HG03135 (cell line): ENCODE data around the gene STARD10.
A peak's percentile ranks its signal among the peaks of the same experiment; 100 is the strongest.
"Not testable (repeated sequence)": the region's sequence is repeated elsewhere in the genome, so short reads cannot be mapped to it uniquely, and the experiment has no call there.

ENCODE experiments used
- ATAC-seq: cut with Tn5 transposase; IDR thresholded peaks from one replicate; pipeline ENCODE4 v1.9.1; 2021; ENCODE audit warnings: mild to moderate bottlenecking, moderate library complexity; ENCODE audit not compliant: unreplicated experiment

The STARD10 gene

DNA sequence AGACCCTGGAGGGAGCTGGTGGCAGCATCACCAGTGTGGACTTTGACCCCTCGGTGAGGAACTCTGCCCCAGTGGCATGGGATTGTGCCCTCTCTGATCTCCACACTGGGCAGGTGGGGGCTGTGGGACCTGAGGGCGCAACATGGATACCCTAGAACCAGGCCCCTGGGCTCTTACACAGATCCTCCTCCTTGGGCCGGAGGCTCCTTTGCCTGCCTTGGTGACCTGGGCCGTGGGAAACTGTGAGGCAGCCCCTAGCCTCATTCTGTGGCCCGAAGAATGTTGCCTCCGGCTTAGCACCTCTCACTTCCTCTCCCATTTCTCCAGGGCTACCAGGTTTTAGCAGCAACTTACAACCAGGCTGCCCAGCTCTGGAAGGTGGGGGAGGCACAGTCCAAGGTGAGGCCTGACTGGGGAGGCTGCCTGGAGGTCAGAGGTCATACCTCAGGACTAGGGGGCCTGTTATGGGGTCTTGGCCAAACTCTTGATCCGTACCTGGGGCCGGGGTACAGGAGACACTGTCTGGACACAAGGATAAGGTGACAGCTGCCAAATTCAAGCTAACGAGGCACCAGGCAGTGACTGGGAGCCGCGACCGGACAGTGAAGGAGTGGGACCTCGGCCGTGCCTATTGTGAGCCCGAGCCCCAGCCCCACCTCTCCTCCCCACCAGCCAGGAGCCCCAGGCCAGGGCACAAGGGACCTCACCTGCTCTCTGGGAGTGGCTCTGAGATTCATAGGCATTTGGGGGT is 32.5 kb upstream of the STARD10 start:
- ATAC-seq = no peak

DNA sequence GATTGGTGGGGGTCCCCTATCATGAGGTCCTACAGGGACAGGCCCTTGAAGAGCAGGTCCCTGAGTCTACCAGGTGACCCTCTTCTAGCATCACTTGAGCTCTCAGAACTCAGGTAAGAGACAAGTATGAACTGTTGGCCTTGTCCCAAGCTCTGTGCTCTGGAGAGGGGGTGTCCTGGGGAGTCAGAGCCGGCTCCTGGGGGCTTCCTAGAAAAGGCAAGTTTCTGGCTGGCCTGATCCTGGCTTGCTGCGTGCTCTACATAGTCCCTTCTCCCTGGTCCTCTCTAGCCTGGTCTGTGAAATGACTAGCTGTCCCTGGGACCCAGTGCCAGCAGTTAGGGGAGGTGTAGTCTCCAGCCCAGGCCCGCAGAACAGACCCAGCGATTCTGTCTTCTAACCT is 31.8 kb upstream of the STARD10 start:
- ATAC-seq = no peak

DNA sequence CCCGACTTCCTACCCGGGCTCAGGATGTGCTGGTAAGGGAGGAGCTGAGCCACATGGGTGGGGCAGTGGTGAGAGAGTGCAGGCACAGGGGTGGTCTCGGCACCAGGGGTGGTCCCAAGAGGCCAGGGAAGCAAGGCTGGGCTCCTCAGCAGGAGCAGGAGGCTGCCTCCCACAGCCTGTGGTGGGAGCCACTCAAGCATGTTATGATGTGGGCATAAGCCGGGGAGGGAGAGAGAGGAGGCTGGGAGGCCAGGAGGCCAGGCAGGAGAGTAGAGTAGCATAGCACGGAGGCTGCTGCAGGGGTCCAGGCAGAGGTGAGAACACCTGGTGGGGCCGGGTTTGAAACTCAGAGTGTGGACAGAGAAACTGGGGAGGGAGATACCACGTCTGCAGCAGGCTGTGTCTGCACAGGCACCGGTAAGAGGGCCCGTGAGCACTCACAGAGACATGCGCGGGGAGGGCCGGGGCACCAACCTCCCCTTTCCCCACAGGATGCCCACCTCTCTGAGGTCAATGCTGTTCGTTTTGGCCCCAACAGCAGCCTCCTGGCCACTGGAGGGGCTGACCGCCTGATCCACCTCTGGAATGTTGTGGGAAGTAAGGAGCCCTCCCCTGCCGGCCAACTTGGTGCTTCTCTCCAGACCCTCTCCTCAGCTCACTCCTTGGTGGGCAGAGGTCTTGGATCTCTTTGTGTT is 31.1 kb upstream of the STARD10 start:
- ATAC-seq = no peak

GRCh38 chr11:72824020-72824419 is 30.2 kb upstream of the STARD10 start:
- ATAC-seq = no peak

GRCh38 chr11:72823105-72823804 is 29.4 kb upstream of the STARD10 start:
- no peak for ATAC-seq

- no peak for ATAC-seq
These were observed 28.3 kb upstream of the STARD10 start for GRCh38 chr11:72821920-72822799.

DNA sequence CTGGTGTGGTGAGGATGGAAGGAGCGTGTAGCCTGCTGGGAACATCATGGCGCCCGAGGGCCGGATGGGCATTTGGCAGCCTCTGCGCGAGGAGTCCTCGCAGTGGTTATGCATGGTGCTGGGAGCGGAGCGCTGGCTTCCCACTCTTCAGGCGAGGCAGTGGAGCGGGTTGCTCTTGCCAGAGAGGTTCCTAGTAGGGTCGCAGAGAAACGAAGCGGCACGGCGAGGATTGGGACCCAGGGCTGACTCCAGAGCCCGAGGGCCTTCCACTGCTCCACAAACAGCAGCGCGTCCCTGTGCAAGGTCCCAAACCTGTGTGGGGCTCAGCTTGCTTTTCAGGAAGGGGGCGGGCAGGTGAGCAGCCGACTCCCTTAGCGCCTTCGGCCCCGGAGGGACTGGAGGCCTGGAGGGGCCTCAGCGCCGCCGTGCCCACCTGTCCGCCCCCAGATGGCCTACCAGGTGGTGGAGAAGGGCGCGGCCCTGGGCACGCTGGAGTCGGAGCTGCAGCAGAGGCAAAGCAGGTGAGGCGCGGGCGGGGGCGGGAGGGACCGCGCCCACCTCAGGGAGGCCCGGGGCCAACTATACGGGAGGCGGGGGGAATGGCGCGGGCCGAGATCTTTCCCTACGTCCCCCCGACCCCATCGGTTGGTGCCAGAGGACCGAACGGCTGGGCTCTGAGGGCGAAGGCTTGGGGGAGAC is 27.5 kb upstream of the STARD10 start:
- no peak for ATAC-seq

DNA sequence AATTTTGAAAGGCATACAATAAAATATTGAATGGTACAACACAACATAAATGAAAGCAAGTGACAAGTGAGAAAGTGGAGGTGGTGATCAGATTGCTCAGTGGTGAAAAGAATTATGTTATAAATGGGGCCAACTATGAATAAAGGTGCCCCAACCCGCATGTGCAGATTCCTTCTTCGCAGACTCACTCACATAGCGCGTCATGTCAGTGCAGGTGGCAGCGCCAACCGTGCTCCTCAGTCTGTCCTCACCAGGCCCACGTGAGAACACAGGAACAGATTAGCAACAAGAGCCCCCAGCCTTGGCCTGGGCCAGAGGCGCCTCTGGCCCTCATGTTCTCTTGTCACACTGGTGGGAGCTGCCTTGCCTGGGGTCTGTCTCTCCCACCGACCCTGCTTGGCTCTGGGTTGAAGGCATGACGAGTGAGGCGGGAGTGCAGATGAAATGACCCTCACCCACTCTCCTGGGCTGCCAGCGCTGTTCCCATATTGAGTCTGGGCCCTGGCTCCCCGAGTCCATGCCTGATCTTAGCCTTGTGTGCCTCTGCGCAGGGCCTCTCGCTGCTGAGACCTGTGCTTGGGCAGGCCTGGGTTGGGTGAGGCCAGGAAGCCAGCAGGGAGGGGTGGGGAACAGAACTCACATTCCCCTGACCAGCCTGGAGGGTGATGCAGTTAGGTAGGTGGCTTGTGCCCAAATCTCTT is 26.7 kb upstream of the STARD10 start:
- ATAC-seq = no peak

DNA sequence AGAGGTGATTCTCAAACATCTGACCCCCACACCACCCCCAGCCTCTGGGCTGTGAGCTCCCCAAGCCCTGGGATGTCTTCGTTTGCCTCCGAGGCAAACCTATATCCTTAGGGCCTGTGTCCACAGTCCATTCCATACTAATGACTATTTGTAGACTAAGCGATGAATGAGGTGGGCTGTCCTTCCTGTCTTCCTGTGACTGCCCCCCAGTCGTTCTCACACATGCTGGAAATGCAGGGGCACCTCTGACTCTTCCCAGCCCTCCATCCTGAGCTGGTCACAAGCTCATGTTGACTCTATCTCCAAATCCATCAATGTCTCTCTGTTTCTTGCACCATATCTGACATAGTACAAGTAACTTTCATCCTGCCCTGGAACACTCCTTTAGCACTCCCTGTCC is 25.1 kb upstream of the STARD10 start:
- ATAC-seq = no peak

DNA sequence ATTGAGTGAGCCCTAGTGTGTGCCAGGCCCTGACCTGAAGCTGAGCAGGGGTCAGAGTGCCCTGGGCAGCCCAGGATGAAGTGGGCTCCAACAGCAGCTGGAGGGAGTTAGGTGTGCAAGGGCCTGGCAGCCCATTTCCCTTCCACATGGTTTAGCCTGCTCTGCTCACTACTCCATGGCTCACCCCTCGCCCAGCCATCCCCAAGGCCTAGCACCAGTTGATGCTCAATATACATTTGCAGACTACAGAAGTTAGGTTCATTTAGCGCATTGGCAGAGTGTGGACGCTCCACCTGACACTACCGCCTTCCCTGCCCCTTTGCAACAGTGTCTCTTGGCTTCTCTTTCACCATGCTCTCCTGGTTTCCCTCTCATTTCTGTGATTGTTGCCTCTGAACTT is 24.1 kb upstream of the STARD10 start:
- no peak for ATAC-seq

DNA sequence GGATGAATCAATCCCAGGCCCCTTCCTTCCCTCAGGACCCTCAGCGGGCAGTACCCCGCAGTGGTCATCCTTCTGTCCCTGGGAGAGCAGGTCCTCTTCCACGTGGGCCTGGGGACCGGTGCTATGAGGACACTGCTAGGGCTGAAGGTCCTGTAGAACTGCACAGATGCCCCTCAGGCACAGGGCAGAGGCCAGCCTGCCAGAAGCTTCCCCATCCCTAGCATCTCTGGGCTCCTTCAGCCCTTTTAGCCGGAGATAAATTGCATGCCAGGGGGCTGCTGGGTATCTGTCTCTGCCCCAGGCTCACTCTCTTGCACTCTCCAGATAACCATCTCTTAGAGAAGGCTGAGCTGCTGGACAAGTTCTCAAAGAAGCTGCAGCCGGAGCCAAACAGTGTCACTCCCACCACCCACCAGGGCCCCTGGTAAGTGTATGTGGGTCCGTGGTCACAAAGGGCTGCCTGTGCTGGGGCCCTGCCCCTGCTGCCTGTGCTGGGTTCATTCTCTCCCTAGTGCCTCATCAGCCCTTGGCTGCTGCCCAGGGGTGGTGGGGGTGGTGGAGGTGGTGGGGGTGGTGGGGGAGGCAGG is 22.6 kb upstream of the STARD10 start:
- no peak for ATAC-seq

- no peak for ATAC-seq
These were observed 21.3 kb upstream of the STARD10 start for GRCh38 chr11:72815110-72815618.

DNA sequence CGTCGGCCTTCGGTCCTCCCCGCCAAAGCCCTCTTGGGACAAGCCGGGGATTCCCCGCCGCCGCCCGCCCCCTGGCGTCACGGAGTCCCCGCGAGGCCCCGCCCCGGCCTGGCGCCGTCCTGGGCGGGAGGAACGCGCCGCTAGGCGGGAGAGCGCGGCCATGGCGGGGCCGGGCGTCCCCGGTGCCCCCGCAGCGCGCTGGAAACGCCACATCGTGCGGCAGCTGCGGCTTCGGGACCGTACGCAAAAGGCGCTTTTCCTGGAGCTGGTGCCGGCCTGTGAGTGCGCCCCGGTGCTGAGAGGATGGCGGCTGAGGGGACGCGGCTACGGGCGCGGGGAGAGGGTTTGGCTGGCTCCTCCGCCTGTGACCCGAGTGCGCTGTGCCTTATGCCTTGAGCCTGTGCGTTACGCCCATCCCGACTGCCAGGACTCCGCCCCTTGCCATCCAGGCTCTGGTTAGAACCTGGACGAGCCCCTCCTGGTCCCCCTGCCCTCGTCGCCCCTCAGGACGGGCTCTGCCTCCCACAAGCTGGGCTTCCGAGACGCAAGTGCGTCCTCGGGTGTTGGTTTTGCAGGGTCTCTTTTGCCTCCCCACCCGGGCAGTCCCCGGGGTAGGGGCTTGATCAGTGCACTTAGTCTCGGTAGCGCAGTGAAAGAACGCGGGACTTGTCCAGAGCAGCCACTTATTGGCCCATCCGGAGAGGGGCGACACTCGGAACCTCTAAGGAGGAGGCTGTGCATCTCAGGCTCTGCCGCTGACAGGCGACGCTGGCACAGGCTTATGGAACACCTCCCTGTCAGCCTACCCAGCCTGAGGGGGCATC is 20.7 kb upstream of the STARD10 start, which contains the start of gene ATG16L2:
Gene ATG16L2 (plus strand): TSS at position 126 of the 824 bp plus-strand sequence. CDS start 35 bp downstream, at position 161.
- peak; percentile 60 for ATAC-seq

GRCh38 chr11:72813740-72814285 is 20.0 kb upstream of the STARD10 start:
- ATAC-seq = peak; percentile 43

- ATAC-seq = peak; percentile 24
These were observed 19.3 kb upstream of the STARD10 start for GRCh38 chr11:72812967-72813739.

DNA sequence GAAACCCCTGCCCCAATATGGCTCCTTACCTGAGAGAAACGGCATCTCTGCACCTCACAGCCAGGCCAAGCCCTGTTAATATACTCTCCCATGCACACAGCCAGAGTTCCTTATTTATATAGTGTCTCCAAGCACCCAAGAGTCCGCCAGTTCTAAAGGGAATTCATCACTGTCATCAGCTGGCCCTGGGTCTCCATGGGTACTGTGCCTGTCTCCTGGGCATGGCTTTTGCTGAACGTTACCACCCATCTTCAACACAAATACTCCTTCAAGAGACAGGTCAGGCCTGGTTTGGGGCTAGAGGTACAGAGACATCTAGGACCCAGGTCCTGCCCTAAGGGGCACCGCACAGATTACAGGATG is 18.7 kb upstream of the STARD10 start:
- no peak for ATAC-seq

- ATAC-seq = not testable (repeated sequence)
These were observed 17.8 kb upstream of the STARD10 start for GRCh38 chr11:72811686-72812085.
